Mesenchymal stem cell (in vitro differentiated cells and primary cell): Measurements from ENCODE around the gene CREB3L1.
"Not testable (repeated sequence)": the region's sequence is repeated elsewhere in the genome, so short reads cannot be mapped to it uniquely, and the experiment has no call there.

Experiments
- DNase-seq: peaks from one replicate; pipeline ENCODE4 v3.0.0-alpha.2; 2013
- H2AFZ ChIP-seq: one replicate; pipeline ENCODE4 v1.6.1; 2013; ENCODE audit warnings: low read depth, mild to moderate bottlenecking, control low read depth, inconsistent platforms, low read length, moderate library complexity
- H2AK5ac ChIP-seq: 2 replicates; pipeline ENCODE4 v1.6.1; 2013; ENCODE audit warnings: low read length, moderate library complexity, mild to moderate bottlenecking, inconsistent platforms; ENCODE audit not compliant: severe bottlenecking
- H2BK120ac ChIP-seq: one replicate; pipeline ENCODE4 v1.6.1; 2013; ENCODE audit warnings: low read depth, mild to moderate bottlenecking, inconsistent platforms, low read length, moderate library complexity
- H2BK12ac ChIP-seq, 2 experiments: one replicate each; pipeline ENCODE4 v1.6.1; 2013; ENCODE audit warnings: inconsistent platforms in 2 of 2, low read length in 2 of 2, mild to moderate bottlenecking in 2 of 2, moderate library complexity in 2 of 2, control low read depth in 1 of 2
- H2BK15ac ChIP-seq: one replicate; pipeline ENCODE4 v1.6.1; 2013; ENCODE audit warnings: mild to moderate bottlenecking, low read depth, inconsistent platforms; ENCODE audit not compliant: poor library complexity, severe bottlenecking
- H2BK5ac ChIP-seq: 2 replicates; pipeline ENCODE4 v1.6.1; 2013; ENCODE audit warnings: low read depth, mild to moderate bottlenecking, low read length, control low read depth, inconsistent platforms; ENCODE audit not compliant: poor library complexity, severe bottlenecking
- H3K14ac ChIP-seq, 2 experiments: one replicate each; pipeline ENCODE4 v1.6.1; 2013; ENCODE audit warnings: inconsistent platforms in 2 of 2, low read length in 2 of 2, control low read depth in 1 of 2, mild to moderate bottlenecking in 1 of 2, moderate library complexity in 1 of 2
- H3K18ac ChIP-seq, 2 experiments: one replicate each; pipeline ENCODE4 v1.6.1; 2013; ENCODE audit warnings: inconsistent platforms in 2 of 2, low read length in 2 of 2, control low read depth in 1 of 2, low read depth in 1 of 2, mild to moderate bottlenecking in 1 of 2
- H3K23ac ChIP-seq, 2 experiments: one replicate each; pipeline ENCODE4 v1.6.1; 2013; ENCODE audit warnings: inconsistent platforms in 2 of 2, low read length in 2 of 2, mild to moderate bottlenecking in 2 of 2, moderate library complexity in 2 of 2, control low read depth in 1 of 2
- H3K27ac ChIP-seq: 2 replicates; pipeline ENCODE4 v1.5.1; 2013; ENCODE audit warnings: mild to moderate bottlenecking, moderate library complexity, low read length, control low read depth, inconsistent platforms; ENCODE audit not compliant: poor library complexity, severe bottlenecking
- H3K27me3 ChIP-seq, 2 experiments: 2 replicates each; pipeline versions ENCODE4 v1.6.1 to v1.7.0; 2013; ENCODE audit warnings: low read length in 2 of 2, mild to moderate bottlenecking in 2 of 2, moderate library complexity in 2 of 2, control low read depth in 1 of 2, inconsistent platforms in 1 of 2; ENCODE audit not compliant: control insufficient read depth in 1 of 2, insufficient read depth in 1 of 2
- H3K36me3 ChIP-seq, 2 experiments: 2 replicates each; pipeline versions ENCODE4 v1.6.1 to v1.7.0; 2013; ENCODE audit warnings: low read length in 2 of 2, control low read depth in 1 of 2, inconsistent platforms in 1 of 2, low read depth in 1 of 2, mild to moderate bottlenecking in 1 of 2; ENCODE audit not compliant: insufficient read depth in 2 of 2, control insufficient read depth in 1 of 2
- H3K4ac ChIP-seq, 2 experiments: one replicate each; pipeline ENCODE4 v1.6.1; 2013; ENCODE audit warnings: inconsistent platforms in 2 of 2, low read length in 2 of 2, mild to moderate bottlenecking in 2 of 2, moderate library complexity in 2 of 2, control low read depth in 1 of 2, low read depth in 1 of 2
- H3K4me1 ChIP-seq: 2 replicates; pipeline ENCODE4 v1.6.1; 2013; ENCODE audit warnings: low read depth, low read length, control low read depth; ENCODE audit not compliant: control insufficient read depth, insufficient read depth
- H3K4me2 ChIP-seq: 2 replicates; pipeline ENCODE4 v1.6.1; 2013; ENCODE audit warnings: low read length, mild to moderate bottlenecking, inconsistent platforms; ENCODE audit not compliant: poor library complexity, severe bottlenecking
- H3K4me3 ChIP-seq, 2 experiments: 2 replicates each; pipeline versions ENCODE4 v1.5.1 to v1.7.0; 2013; ENCODE audit warnings: low read length in 2 of 2, mild to moderate bottlenecking in 2 of 2, control low read depth in 1 of 2, low read depth in 1 of 2; ENCODE audit not compliant: insufficient read depth in 1 of 2
- H3K79me1 ChIP-seq: replicated peaks from 2 replicates; pipeline ENCODE4 v1.6.1; 2013; ENCODE audit warnings: mild to moderate bottlenecking, control low read depth, low read length, inconsistent platforms; ENCODE audit not compliant: poor library complexity, severe bottlenecking
- H3K9ac ChIP-seq: 2 replicates; pipeline ENCODE4 v1.7.0; 2013; ENCODE audit warnings: mild to moderate bottlenecking, low read length, moderate library complexity
- H3K9me3 ChIP-seq: 2 replicates; pipeline ENCODE4 v1.7.0; 2013; ENCODE audit warnings: mild to moderate bottlenecking, low read length; ENCODE audit not compliant: control insufficient read depth
- H4K8ac ChIP-seq: one replicate; pipeline ENCODE4 v1.6.1; 2013; ENCODE audit warnings: inconsistent platforms, mild to moderate bottlenecking, low read length, moderate library complexity
- H4K91ac ChIP-seq: one replicate; pipeline ENCODE4 v1.6.1; 2013; ENCODE audit warnings: mild to moderate bottlenecking, low read length, inconsistent platforms
- WGBS: methylation state at CpG from one replicate; pipeline ENCODE4 v1.1.7; 2013; ENCODE audit warnings: mixed read lengths; 5-methylcytosine and 5-hydroxymethylcytosine counted together

CREB3L1 gene

GRCh38 chr11:46253258-46254132 is 24.0 kb upstream of the CREB3L1 start:
- DNase-seq: no peak
- H2BK5ac ChIP-seq: no peak overlapping the region
- H3K27me3 ChIP-seq: no peaks in the 10 kb centered on the region
- H2BK120ac ChIP-seq: no peak overlapping the region
- no peak overlapping the region for H3K18ac ChIP-seq
- H2AFZ ChIP-seq: no peak overlapping the region
- peak overlapping the region; percentile 34 for H4K91ac ChIP-seq
- no peak overlapping the region for H2AK5ac ChIP-seq
- H3K27ac ChIP-seq: no peak overlapping the region
- peak overlapping the region in 1 of 2 experiments; percentile 13 for H3K14ac ChIP-seq
- H3K4ac ChIP-seq: no peak overlapping the region
- H3K4me2 ChIP-seq: no peak overlapping the region
- H3K79me1 ChIP-seq: no peaks in the 10 kb centered on the region
- no peak overlapping the region for H3K4me3 ChIP-seq
- H4K8ac ChIP-seq: no peak overlapping the region
- H2BK15ac ChIP-seq: no peak overlapping the region
- H2BK12ac ChIP-seq: peak overlapping the region in 1 of 2 experiments; percentile 50
- peaks cover 2% of the 10 kb centered on the region for H3K4me1 ChIP-seq
- no peak overlapping the region for H3K9ac ChIP-seq
- H3K36me3 ChIP-seq: no peaks in the 10 kb centered on the region
- WGBS: 90% methylated on average over 13 of the region's 13 CpGs
- H3K9me3 ChIP-seq: no peaks in the 10 kb centered on the region
- H3K23ac ChIP-seq: no peak overlapping the region

GRCh38 chr11:46254133-46254491 is 23.4 kb upstream of the CREB3L1 start:
- no peak overlapping the region for H3K18ac ChIP-seq
- H3K14ac ChIP-seq: no peak overlapping the region
- no peak overlapping the region for H2AK5ac ChIP-seq
- H3K4me2 ChIP-seq: no peak overlapping the region
- H2AFZ ChIP-seq: no peak overlapping the region
- no peak overlapping the region for H3K23ac ChIP-seq
- DNase-seq: no peak
- H4K8ac ChIP-seq: peak overlapping the region; percentile 49
- H2BK15ac ChIP-seq: no peak overlapping the region
- no peak overlapping the region for H3K27ac ChIP-seq
- 68% methylated on average over 9 of the region's 9 CpGs for WGBS
- peak overlapping the region in 1 of 2 experiments; percentile 50 for H2BK12ac ChIP-seq
- no peaks in the 10 kb centered on the region for H3K36me3 ChIP-seq
- H3K79me1 ChIP-seq: no peaks in the 10 kb centered on the region
- H2BK5ac ChIP-seq: no peak overlapping the region
- H3K4me1 ChIP-seq: no peaks in the 10 kb centered on the region
- no peaks in the 10 kb centered on the region for H3K9me3 ChIP-seq
- no peak overlapping the region for H3K9ac ChIP-seq
- peak overlapping the region in 1 of 2 experiments; percentile 17 for H3K4me3 ChIP-seq
- peak overlapping the region; percentile 7 for H4K91ac ChIP-seq
- no peaks in the 10 kb centered on the region for H3K27me3 ChIP-seq
- H3K4ac ChIP-seq: no peak overlapping the region
- H2BK120ac ChIP-seq: no peak overlapping the region

GRCh38 chr11:46256540-46257001 is 20.9 kb upstream of the CREB3L1 start:
- Histone ChIP-seq H2BK120ac (no peak overlapping the region), H2BK5ac (no peak overlapping the region), H3K4me1 (no peaks in the 10 kb centered on the region), H3K9me3 (no peaks in the 10 kb centered on the region), H3K79me1 (no peaks in the 10 kb centered on the region), H3K23ac (no peak overlapping the region), H3K4me3 (no peak overlapping the region), H4K8ac (no peak overlapping the region), H3K14ac (no peak overlapping the region), H3K18ac (no peak overlapping the region), H3K9ac (no peak overlapping the region), H2AFZ (no peak overlapping the region), H3K4me2 (no peak overlapping the region), H4K91ac (no peak overlapping the region), H3K27me3 (no peaks in the 10 kb centered on the region), H3K36me3 (no peaks in the 10 kb centered on the region), H2BK12ac (no peak overlapping the region), H2BK15ac (no peak overlapping the region), H3K4ac (no peak overlapping the region), H2AK5ac (no peak overlapping the region), H3K27ac (no peak overlapping the region)
- WGBS: 97% methylated on average over 2 of the region's 3 CpGs
- no peak for DNase-seq

- H2AK5ac ChIP-seq, H3K14ac ChIP-seq, H4K91ac ChIP-seq, H4K8ac ChIP-seq, H3K79me1 ChIP-seq, H3K4ac ChIP-seq, H3K9me3 ChIP-seq, H2BK5ac ChIP-seq, H3K27me3 ChIP-seq, H3K4me1 ChIP-seq, H3K9ac ChIP-seq, H3K4me2 ChIP-seq, H3K36me3 ChIP-seq, H2AFZ ChIP-seq, H3K4me3 ChIP-seq, H3K23ac ChIP-seq, DNase-seq, H2BK15ac ChIP-seq, H2BK12ac ChIP-seq, H2BK120ac ChIP-seq, H3K18ac ChIP-seq, H3K27ac ChIP-seq: not testable (repeated sequence)
- 90% methylated on average over 5 of the region's 5 CpGs for whole genome bisulfite sequencing
These were observed 18.1 kb upstream of the CREB3L1 start for GRCh38 chr11:46259347-46259746.
